CD4-positive, alpha-beta T cell treated with Interleukin-6 for 4 hours (primary cell): ENCODE results near the gene SMPDL3B.

ENCODE experiments used
- DNase-seq: peaks from one replicate; pipeline ENCODE4 v3.0.0-alpha.2; 2020; ENCODE audit warnings: mixed read lengths

Gene SMPDL3B

GRCh38 chr1:27940870-27941560, 6.2 kb downstream of the SMPDL3B start:
- no peak for DNase-seq

GRCh38 chr1:27941671-27942540, 7.1 kb downstream of the SMPDL3B start:
- no peak for DNase-seq

GRCh38 chr1:27945020-27945419, 10.2 kb downstream of the SMPDL3B start:
- no peak for DNase-seq

GRCh38 chr1:27949027-27949426, 14.2 kb downstream of the SMPDL3B start:
- DNase-seq: no peak

- DNase-seq: no peak
Measured at GRCh38 chr1:27951396-27951795, 16.6 kb downstream of the SMPDL3B start.

GRCh38 chr1:27952147-27952546, 17.3 kb downstream of the SMPDL3B start:
- DNase-seq: no peak

- no peak for DNase-seq
Measured at GRCh38 chr1:27954186-27954585, 19.4 kb downstream of the SMPDL3B start.

- DNase-seq: no peak
Measured at GRCh38 chr1:27955076-27955475, 20.3 kb downstream of the SMPDL3B start.

GRCh38 chr1:27956761-27957160, 22.0 kb downstream of the SMPDL3B start:
- DNase-seq: no peak

GRCh38 chr1:27957655-27958054, 22.9 kb downstream of the SMPDL3B start:
- DNase-seq: no peak

- DNase-seq: no peak
Measured at GRCh38 chr1:27958513-27958912, 23.7 kb downstream of the SMPDL3B start.

GRCh38 chr1:27959792-27960603, 25.2 kb downstream of the SMPDL3B start, which contains the start of gene XKR8:
Gene XKR8 (plus strand): TSS chr1:27959973. CDS start chr1:27960070, 97 bp downstream.
- peak; percentile 90 for DNase-seq

GRCh38 chr1:27960762-27961645, 26.2 kb downstream of the SMPDL3B start:
- DNase-seq: no peak

- DNase-seq: no peak
Measured at GRCh38 chr1:27961646-27962221, 26.9 kb downstream of the SMPDL3B start.

- no peak for DNase-seq
Measured at GRCh38 chr1:27963393-27963792, 28.6 kb downstream of the SMPDL3B start.

- no peak for DNase-seq
Measured at GRCh38 chr1:27966402-27967105, 31.8 kb downstream of the SMPDL3B start.

- DNase-seq: no peak
Measured at GRCh38 chr1:27967106-27967883, 32.5 kb downstream of the SMPDL3B start.

- no peak for DNase-seq
Measured at GRCh38 chr1:27967884-27968466, 33.2 kb downstream of the SMPDL3B start.

- no peak for DNase-seq
Measured at GRCh38 chr1:27968692-27969091, 33.9 kb downstream of the SMPDL3B start.

GRCh38 chr1:27970401-27970800, 35.6 kb downstream of the SMPDL3B start:
- DNase-seq: no peak
